K562 (cell line): ENCODE results near the gene NDRG4. TPM values are rescaled to one million over a fixed set of nuclear protein-coding genes. Genes with fewer than 3 reads are reported as not detected.

Source experiments
- ATAC-seq: fragments of 200-7000 bp; cut with Tn5 transposase; 3 replicates; pipeline ENCODE4 v1.9.1; 2020; ENCODE audit warnings: moderate library complexity
- BruUV-seq: library from RNA; stranded (reverse); fragments of 400-500 nt; replicated peaks from 2 replicates; lab custom pipeline; 2021; lab: Mats Ljungman, UMichigan
- CTCF ChIA-PET: fragments of 300-600 bp; formaldehyde crosslinking; extraction: SDS; loops from one replicate; lab custom pipeline; 2021; ENCODE audit warnings: low intra/inter-chr PET ratio; lab: Yijun Ruan, JAX
- POLR2A ChIA-PET: fragments of 300-600, 350-650 bp; sonication (Branson Sonifier 250); formaldehyde crosslinking; extraction: SDS; loops from one replicate; lab custom pipeline; 2021; ENCODE audit warnings: antibody characterized with exemption, inconsistent platforms; lab: Yijun Ruan, JAX
- DNase-seq, 4 experiments: peaks; one replicate each; pipeline versions ENCODE4 v3.0.0 to v3.0.0-alpha.2; 2011 to 2018; ENCODE audit warnings: low spot score in 3 of 4, mixed read lengths in 3 of 4; ENCODE audit errors: extremely low read depth in 1 of 4
- FAIRE-seq: peaks from 2 replicates; lab custom pipeline; 2011; peaks lifted over from hg19 to GRCh38; lab: Jason Lieb, UNC
- H2AFZ ChIP-seq: 2 replicates; pipeline ENCODE4 v1.6.0; 2011; ENCODE audit warnings: low read depth, low read length, control low read depth, inconsistent platforms
- H3K27ac ChIP-seq: fragments of 200-600 bp; 3 replicates; pipeline ENCODE4 v1.8.0; 2011; ENCODE audit warnings: low read depth, mild to moderate bottlenecking, control low read depth, inconsistent platforms, low read length, moderate library complexity, mixed read lengths; ENCODE audit errors: extremely low read depth
- H3K27me3 ChIP-seq, 2 experiments: fragments of 300-600 bp in 1 of 2; 2 replicates in 1 of 2; 3 replicates in 1 of 2; pipeline versions ENCODE4 v1.6.0 to v1.8.0; 2011; ENCODE audit warnings: inconsistent platforms in 2 of 2, low read length in 2 of 2, mild to moderate bottlenecking in 1 of 2, mixed read lengths in 1 of 2, moderate library complexity in 1 of 2; ENCODE audit not compliant: control insufficient read depth in 2 of 2, insufficient read depth in 2 of 2
- H3K36me3 ChIP-seq: fragments of 300-600 bp; 3 replicates; pipeline ENCODE4 v1.8.0; 2011; ENCODE audit warnings: mild to moderate bottlenecking, low read length, inconsistent platforms; ENCODE audit not compliant: control insufficient read depth, insufficient read depth
- H3K4me1 ChIP-seq, 2 experiments: fragments of 200-600 bp in 1 of 2; replicated peaks in 1 of 2; 2 replicates in 1 of 2; 3 replicates in 1 of 2; pipeline versions ENCODE4 v1.5.1 to v1.8.0; 2011; ENCODE audit warnings: inconsistent platforms in 2 of 2, low read length in 2 of 2, mild to moderate bottlenecking in 1 of 2, mixed read lengths in 1 of 2, moderate library complexity in 1 of 2; ENCODE audit not compliant: control insufficient read depth in 2 of 2, insufficient read depth in 2 of 2
- H3K4me2 ChIP-seq: 2 replicates; pipeline ENCODE4 v1.6.1; 2011; ENCODE audit warnings: low read length, control low read depth, inconsistent platforms, mixed read lengths; ENCODE audit not compliant: insufficient read depth
- H3K4me3 ChIP-seq: fragments of 200-600 bp; sonication (generic), shearing (Covaris generic); 2 replicates; pipeline ENCODE4 v1.5.1; 2016; ENCODE audit warnings: control low read depth, inconsistent platforms
- H3K79me2 ChIP-seq: fragments of 200-600 bp; 3 replicates; pipeline ENCODE4 v1.8.0; 2011; ENCODE audit warnings: low read length, inconsistent platforms; ENCODE audit not compliant: control insufficient read depth, insufficient read depth
- H3K9ac ChIP-seq, 2 experiments: 2 replicates each; pipeline versions ENCODE4 v1.6.0 to v1.6.1; 2011; ENCODE audit warnings: low read depth in 2 of 2, low read length in 2 of 2, control low read depth in 1 of 2, inconsistent platforms in 1 of 2, mild to moderate bottlenecking in 1 of 2, mixed read lengths in 1 of 2; ENCODE audit not compliant: insufficient read depth in 1 of 2
- H3K9me1 ChIP-seq: one replicate; pipeline ENCODE4 v1.6.0; 2011; ENCODE audit warnings: inconsistent platforms, mild to moderate bottlenecking, low read length, moderate library complexity; ENCODE audit not compliant: control insufficient read depth, insufficient read depth
- H3K9me3 ChIP-seq: replicated peaks from 2 replicates; pipeline ENCODE4 v1.5.1; 2011; ENCODE audit warnings: low read depth, low read length, inconsistent platforms; ENCODE audit not compliant: control insufficient read depth, insufficient read depth
- H4K20me1 ChIP-seq: replicated peaks from 2 replicates; pipeline ENCODE4 v1.6.1; 2011; ENCODE audit warnings: low read length, inconsistent platforms, mixed read lengths; ENCODE audit not compliant: control insufficient read depth, insufficient read depth
- ADNP ChIP-seq: fragments of 200-800 bp; sonication (Bioruptor generic); IDR thresholded peaks from 2 replicates; pipeline ENCODE4 v1.6.1; 2016; ENCODE audit warnings: missing genetic modification characterization, missing compliant biosample characterization
- BRD4 ChIP-seq: fragments of 200-600 bp; sonication (generic); IDR thresholded peaks from 2 replicates; pipeline ENCODE4 v1.6.1; 2017; ENCODE audit warnings: inconsistent platforms
- FOSL1 ChIP-seq: fragments of 200-800 bp; sonication (Bioruptor generic); conservative IDR thresholded peaks from 2 replicates; pipeline ENCODE4 v1.6.1; 2016; ENCODE audit warnings: missing genetic modification characterization, missing compliant biosample characterization
- GATAD2A ChIP-seq: fragments of 450-650 bp; IDR thresholded peaks from 2 replicates; pipeline ENCODE4 v1.6.1; 2017
- GTF2F1 ChIP-seq: IDR thresholded peaks from 2 replicates; pipeline ENCODE4 v1.6.1; 2011; ENCODE audit warnings: low read depth, low read length, improper control_type of control experiment
- HMG20A ChIP-seq: fragments of 450-650 bp; formaldehyde crosslinking; conservative IDR thresholded peaks from 2 replicates; pipeline ENCODE4 v1.4.0; 2020; ENCODE audit warnings: mild to moderate bottlenecking, mixed read lengths
- HOXB6 ChIP-seq: fragments of 250-450 bp; sonication (Bioruptor Pico); IDR thresholded peaks from 2 replicates; pipeline ENCODE4 v1.5.1; 2022; ENCODE audit warnings: mild to moderate bottlenecking, borderline replicate concordance
- ILF3 ChIP-seq: fragments of 450-650 bp; IDR thresholded peaks from 2 replicates; pipeline ENCODE4 v1.6.1; 2018; ENCODE audit warnings: antibody characterized with exemption, mild to moderate bottlenecking, moderate library complexity, borderline replicate concordance
- KAT2B ChIP-seq: IDR thresholded peaks from one replicate; pipeline ENCODE4 v1.6.1; 2012; ENCODE audit warnings: low read depth, mild to moderate bottlenecking, control low read depth, inconsistent platforms, low read length, moderate library complexity
- MEF2D ChIP-seq: conservative IDR thresholded peaks from 2 replicates; pipeline ENCODE4 v1.6.1; 2016; ENCODE audit warnings: low read depth, missing genetic modification characterization, missing compliant biosample characterization
- RBM34 ChIP-seq: fragments of 200-400 bp; formaldehyde crosslinking; IDR thresholded peaks from 2 replicates; pipeline ENCODE4 v1.6.1; 2018; ENCODE audit warnings: low read length, borderline replicate concordance; ENCODE audit not compliant: insufficient read depth
- RHOXF2B ChIP-seq: fragments of 250-450 bp; sonication (Bioruptor Pico); conservative IDR thresholded peaks from 2 replicates; pipeline ENCODE4 v1.5.1; 2021
- SMARCE1 ChIP-seq: fragments of 450-650 bp; IDR thresholded peaks from 2 replicates; pipeline ENCODE4 v1.7.1; 2016; ENCODE audit warnings: mild to moderate bottlenecking
- SREBF2 ChIP-seq: sonication (generic); formaldehyde crosslinking; IDR thresholded peaks from 2 replicates; pipeline ENCODE4 v1.4.0; 2020; ENCODE audit warnings: mild to moderate bottlenecking, missing genetic modification reagents
- ZNF785 ChIP-seq: fragments of 250-450 bp; sonication (Bioruptor Pico); IDR thresholded peaks from 2 replicates; pipeline ENCODE4 v1.4.0; 2020; ENCODE audit warnings: mild to moderate bottlenecking
- WGBS: fragments of 100-300 bp; shearing (Covaris generic); methylation state at CpG from one replicate; pipeline ENCODE4 v1.1.6; 2016; ENCODE audit warnings: low coverage, mixed read lengths; ENCODE audit not compliant: insufficient coverage; ENCODE audit errors: missing lambda C conversion rate; 5-methylcytosine and 5-hydroxymethylcytosine counted together
- in situ Hi-C: fragments of 300-500 bp; cut with MboI; formaldehyde crosslinking; loops from 4 replicates; pipeline ENCODE4 v1.15.0; 2018; ENCODE audit warnings: inconsistent platforms, mixed read lengths
- intact Hi-C: fragments of 100-400 bp; cut with micrococcal nuclease; formaldehyde crosslinking; loops from 2 replicates; pipeline ENCODE4 v1.14.2; 2022
- polyA plus RNA-seq, 8 experiments: library from polyadenylated mRNA; depleted of rRNA in 4 of 8; stranded (reverse) in 5 of 8; unstranded in 3 of 8; fragments of >200 nt; fragmentation: Nextera tagmentation in 2 of 8; fragmentation: Illumina TruSeq in 1 of 8; extraction: Ambion mirVana in 2 of 8; extraction: Trizol in 1 of 8; gene quantifications; 2 replicates each; pipeline versions ENCODE4 v1.2.1 to v1.2.3, GENCODE V29; 2011 to 2014; ENCODE audit warnings: inconsistent platforms in 1 of 8, missing spikeins in 1 of 8
- total RNA-seq, 7 experiments: library from RNA; depleted of rRNA in 6 of 7; stranded (reverse); fragments of >200 nt in 6 of 7; fragmentation: Illumina TruSeq in 2 of 7; extraction: Trizol in 2 of 7; gene quantifications; 2 replicates each; pipeline versions ENCODE4 v1.2.1 to v1.2.3, GENCODE V29; 2011 to 2021; ENCODE audit warnings: low replicate concordance in 1 of 7
- TF ChIP-seq, protein P1 (sequence below): fragments of 200-400 bp; formaldehyde crosslinking; IDR thresholded peaks from 2 replicates; pipeline ENCODE4 v1.6.1; 2017; ENCODE audit warnings: mild to moderate bottlenecking, low read depth, low read length, moderate library complexity
- TF ChIP-seq, protein P2 (sequence below): sonication (generic); formaldehyde crosslinking; IDR thresholded peaks from 2 replicates; pipeline ENCODE4 v1.8.0; 2022; ENCODE audit warnings: missing genetic modification reagents, mild to moderate bottlenecking, moderate library complexity, borderline replicate concordance

NDRG4 gene
- total and polyA plus RNA-seq, 9 of the 15 experiments (the other 6 are each of a cell fraction or from before 2014, with no cell fraction given), result 0.06 to 0.95 (median 0.28) TPM

DNA sequence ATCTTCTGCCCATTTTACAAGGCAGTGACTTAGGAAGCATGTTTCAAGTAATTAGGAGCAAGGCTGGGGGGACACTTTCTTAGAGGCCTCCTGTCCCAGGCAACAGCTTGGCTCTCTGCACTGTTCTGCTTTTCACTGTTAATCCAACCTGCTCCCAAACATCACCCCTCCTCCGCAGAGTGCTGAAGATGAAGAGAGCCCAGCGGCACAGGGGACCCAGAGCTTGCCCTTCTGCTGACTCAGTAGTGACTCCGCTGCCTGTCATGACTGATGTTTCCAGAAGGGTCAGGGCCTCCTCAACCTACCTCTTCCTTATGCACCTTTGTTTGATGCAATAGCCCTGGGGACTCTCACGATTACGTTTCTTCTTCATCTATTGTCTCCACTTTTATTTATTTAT lies 38.9 kb upstream of the NDRG4 start (continued):
- TF ChIP-seq, protein P1, sequence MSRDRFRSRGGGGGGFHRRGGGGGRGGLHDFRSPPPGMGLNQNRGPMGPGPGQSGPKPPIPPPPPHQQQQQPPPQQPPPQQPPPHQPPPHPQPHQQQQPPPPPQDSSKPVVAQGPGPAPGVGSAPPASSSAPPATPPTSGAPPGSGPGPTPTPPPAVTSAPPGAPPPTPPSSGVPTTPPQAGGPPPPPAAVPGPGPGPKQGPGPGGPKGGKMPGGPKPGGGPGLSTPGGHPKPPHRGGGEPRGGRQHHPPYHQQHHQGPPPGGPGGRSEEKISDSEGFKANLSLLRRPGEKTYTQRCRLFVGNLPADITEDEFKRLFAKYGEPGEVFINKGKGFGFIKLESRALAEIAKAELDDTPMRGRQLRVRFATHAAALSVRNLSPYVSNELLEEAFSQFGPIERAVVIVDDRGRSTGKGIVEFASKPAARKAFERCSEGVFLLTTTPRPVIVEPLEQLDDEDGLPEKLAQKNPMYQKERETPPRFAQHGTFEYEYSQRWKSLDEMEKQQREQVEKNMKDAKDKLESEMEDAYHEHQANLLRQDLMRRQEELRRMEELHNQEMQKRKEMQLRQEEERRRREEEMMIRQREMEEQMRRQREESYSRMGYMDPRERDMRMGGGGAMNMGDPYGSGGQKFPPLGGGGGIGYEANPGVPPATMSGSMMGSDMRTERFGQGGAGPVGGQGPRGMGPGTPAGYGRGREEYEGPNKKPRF, result no peak
- TF ChIP-seq SMARCE1 (no peak), GTF2F1 (no peak), FOSL1 (tag) (peak; percentile 52; the same call in 1 of the 2 replicates), BRD4 (no peak)

DNA sequence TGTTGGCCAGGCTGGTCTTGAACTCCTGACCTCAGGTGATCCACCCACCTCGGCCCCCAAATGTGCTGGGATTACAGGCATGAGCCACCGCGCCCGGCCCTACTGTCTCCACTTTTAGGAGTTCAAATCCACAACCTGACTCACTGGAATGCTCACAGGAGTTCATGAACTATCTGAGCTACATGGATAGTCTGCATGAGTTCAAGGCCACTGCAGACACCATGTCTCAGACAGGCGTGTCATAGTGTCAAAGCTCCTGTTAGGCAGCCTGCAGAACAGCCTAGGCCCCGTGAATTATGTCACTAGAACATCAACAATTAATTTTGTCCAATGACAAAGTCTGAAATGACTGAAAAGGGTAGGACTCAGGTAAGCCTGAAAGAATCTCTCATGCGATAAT lies 38.3 kb upstream of the NDRG4 start:
- FAIRE-seq, result no peak
- CTCF ChIA-PET, result no interaction called here
- POLR2A ChIA-PET, result interaction anchor here (1.0 kb wide), 1 partner anchor 10 kb away, joined by 3 read pairs; no protein-coding TSS in a partner anchor

More for the DNA sequence above, 38.3 kb upstream of the NDRG4 start:
- no peak overlapping the region for H3K9ac ChIP-seq
- peaks cover 7 to 19% of the 10 kb centered on the region in 2 experiments; a peak in 4 of 5 replicates for H3K4me1 ChIP-seq
- peaks cover 11 to 44% of the 10 kb centered on the region in 2 experiments for H3K27me3 ChIP-seq
- 40% methylated on average over 7 of the region's 7 CpGs for WGBS
- no peak overlapping the region for H3K4me2 ChIP-seq
- DNase-seq, result no peak
- no peak overlapping the region for H2AFZ ChIP-seq
- in situ Hi-C loops (no loop called here), intact Hi-C loops (no loop called here)
- ATAC-seq, result no peak
- peaks cover 6% of the 10 kb centered on the region; the same call in 1 of the 2 replicates for H4K20me1 ChIP-seq
- no peak overlapping the region for H3K27ac ChIP-seq
- TF ChIP-seq, protein P2, sequence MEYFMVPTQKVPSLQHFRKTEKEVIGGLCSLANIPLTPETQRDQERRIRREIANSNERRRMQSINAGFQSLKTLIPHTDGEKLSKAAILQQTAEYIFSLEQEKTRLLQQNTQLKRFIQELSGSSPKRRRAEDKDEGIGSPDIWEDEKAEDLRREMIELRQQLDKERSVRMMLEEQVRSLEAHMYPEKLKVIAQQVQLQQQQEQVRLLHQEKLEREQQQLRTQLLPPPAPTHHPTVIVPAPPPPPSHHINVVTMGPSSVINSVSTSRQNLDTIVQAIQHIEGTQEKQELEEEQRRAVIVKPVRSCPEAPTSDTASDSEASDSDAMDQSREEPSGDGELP (CRISPR knock-in tag), result no peak
- no peak for TF ChIP-seq ILF3
- TF ChIP-seq HOXB6 (CRISPR knock-in tag), result no peak
- TF ChIP-seq HMG20A (CRISPR knock-in tag), result no peak
- no peak for TF ChIP-seq MEF2D (tag)
- TF ChIP-seq KAT2B, result no peak
- no peak for TF ChIP-seq ZNF785 (CRISPR knock-in tag)
- no peak for TF ChIP-seq RBM34
- no peak for TF ChIP-seq SREBF2 (CRISPR knock-in tag)
- TF ChIP-seq GATAD2A, result no peak
- TF ChIP-seq ADNP, result no peak
- no peak for TF ChIP-seq RHOXF2B (CRISPR knock-in tag)
- TF ChIP-seq, all 486 proteins: peak for 0
- no TSS peak for BruUV-seq
- Histone ChIP-seq H3K9me3 (no peaks in the 10 kb centered on the region), H3K79me2 (no peaks in the 10 kb centered on the region), H3K36me3 (no peaks in the 10 kb centered on the region), H3K9me1 (peaks cover 3% of the 10 kb centered on the region), H3K4me3 (no peak overlapping the region)
